ENCODE data around the gene PDE7B. TPM values are rescaled to one million over a fixed set of nuclear protein-coding genes. Genes with fewer than 3 reads are reported as not detected.

PDE7B gene
- total and polyA plus RNA-seq, 2 donors from 2014 or later = 4.6 to 15.4 TPM

DNA sequence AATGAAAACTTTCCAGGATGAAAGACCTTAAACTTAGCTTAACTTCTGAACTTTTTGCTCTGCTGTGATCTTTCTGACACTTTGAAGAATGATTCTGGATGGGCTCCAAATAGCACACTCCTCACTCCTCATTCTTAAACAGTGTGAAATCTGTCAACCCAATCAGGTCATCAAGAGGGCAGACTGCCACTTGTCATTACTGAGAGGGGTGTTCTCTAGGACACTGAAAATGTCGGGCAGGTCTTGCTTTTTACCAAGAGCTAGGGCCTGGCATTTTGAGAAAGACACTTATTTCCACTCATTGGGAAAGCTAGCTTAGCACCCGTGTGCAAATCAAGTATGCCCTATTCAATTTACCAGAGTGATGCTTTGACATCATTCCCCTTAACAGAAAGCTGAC, 276.4 kb downstream of the PDE7B start:
- FAIRE-seq = no peak
- H3K4me1 ChIP-seq (ENCODE audit: control insufficient read depth in 2 of 3, insufficient read depth in 2 of 3, low read depth in 1 of 3, low read length in 3 of 3) = peaks cover 0 to 7% (median 0%) of the 10 kb centered on the region in 3 donors
- H3K9ac ChIP-seq (ENCODE audit: low read length in 3 of 3) = no peak overlapping the region
- H3K27ac ChIP-seq (ENCODE audit: low read depth in 2 of 2, low read length in 2 of 2) = no peak overlapping the region
- DNase-seq = peak in 3 of 5 donors; percentile 21 to 82 (median 80)
- H3K36me3 ChIP-seq (ENCODE audit: control insufficient read depth in 2 of 3, insufficient read depth in 3 of 3, low read length in 3 of 3) = no peaks in the 10 kb centered on the region
- no peaks in the 10 kb centered on the region for H3K9me3 ChIP-seq (ENCODE audit: control insufficient read depth in 2 of 3, insufficient read depth in 1 of 3, low read length in 3 of 3)
- H3K27me3 ChIP-seq (ENCODE audit: control insufficient read depth, insufficient read depth, low read length) = no peaks in the 10 kb centered on the region
- H3K4me3 ChIP-seq (ENCODE audit: low read length in 3 of 3) = no peak overlapping the region
- no peak for TF ChIP-seq CTCF (IDR thresholded peaks at IDR 0.05; ENCODE audit: borderline replicate concordance, extremely low read depth, insufficient read depth)
- intact Hi-C loops (cut with DNase I) = no loop called here

- no peak overlapping the region for H3K9ac ChIP-seq (ENCODE audit: low read length in 3 of 3)
- DNase-seq (peak in 1 of 5 donors; percentile 28), FAIRE-seq (no peak)
- no peak overlapping the region for H3K27ac ChIP-seq (ENCODE audit: low read depth in 2 of 2, low read length in 2 of 2)
- H3K4me3 ChIP-seq (ENCODE audit: low read length in 3 of 3) = no peak overlapping the region
- H3K27me3 ChIP-seq (ENCODE audit: control insufficient read depth, insufficient read depth, low read length) = no peaks in the 10 kb centered on the region
- H3K9me3 ChIP-seq (ENCODE audit: control insufficient read depth in 2 of 3, insufficient read depth in 1 of 3, low read length in 3 of 3) = no peaks in the 10 kb centered on the region
- peaks cover 0 to 7% (median 0%) of the 10 kb centered on the region in 3 donors for H3K4me1 ChIP-seq (ENCODE audit: control insufficient read depth in 2 of 3, insufficient read depth in 2 of 3, low read depth in 1 of 3, low read length in 3 of 3)
- intact Hi-C loops (cut with DNase I) = no loop called here
- no peak for TF ChIP-seq CTCF (IDR thresholded peaks at IDR 0.05; ENCODE audit: borderline replicate concordance, extremely low read depth, insufficient read depth)
- H3K36me3 ChIP-seq (ENCODE audit: control insufficient read depth in 2 of 3, insufficient read depth in 3 of 3, low read length in 3 of 3) = no peaks in the 10 kb centered on the region
Measured at GRCh38 chr6:136129365-136129764, 277.9 kb downstream of the PDE7B start.

GRCh38 chr6:136134268-136134667, 282.8 kb downstream of the PDE7B start:
- intact Hi-C loops (cut with DNase I) = no loop called here
- Histone ChIP-seq H3K27me3 (ENCODE audit: control insufficient read depth, insufficient read depth, low read length) (no peaks in the 10 kb centered on the region), H3K27ac (ENCODE audit: low read depth in 2 of 2, low read length in 2 of 2) (no peak overlapping the region), H3K36me3 (ENCODE audit: control insufficient read depth in 2 of 3, insufficient read depth in 3 of 3, low read length in 3 of 3) (no peaks in the 10 kb centered on the region), H3K4me3 (ENCODE audit: low read length in 3 of 3) (no peak overlapping the region), H3K4me1 (ENCODE audit: control insufficient read depth in 2 of 3, insufficient read depth in 2 of 3, low read depth in 1 of 3, low read length in 3 of 3) (peaks cover 0 to 4% (median 0%) of the 10 kb centered on the region in 3 donors), H3K9me3 (ENCODE audit: control insufficient read depth in 2 of 3, insufficient read depth in 1 of 3, low read length in 3 of 3) (no peaks in the 10 kb centered on the region), H3K9ac (ENCODE audit: low read length in 3 of 3) (no peak overlapping the region)
- TF ChIP-seq CTCF (IDR thresholded peaks at IDR 0.05; ENCODE audit: borderline replicate concordance, extremely low read depth, insufficient read depth) = no peak
- no peak for DNase-seq
- FAIRE-seq = no peak

GRCh38 chr6:136134751-136135150, 283.2 kb downstream of the PDE7B start:
- H3K27ac ChIP-seq (ENCODE audit: low read depth in 2 of 2, low read length in 2 of 2) = no peak overlapping the region
- no peaks in the 10 kb centered on the region for H3K9me3 ChIP-seq (ENCODE audit: control insufficient read depth in 2 of 3, insufficient read depth in 1 of 3, low read length in 3 of 3)
- H3K9ac ChIP-seq (ENCODE audit: low read length in 3 of 3) = no peak overlapping the region
- DNase-seq (no peak), FAIRE-seq (no peak)
- no peak for TF ChIP-seq CTCF (IDR thresholded peaks at IDR 0.05; ENCODE audit: borderline replicate concordance, extremely low read depth, insufficient read depth)
- intact Hi-C loops (cut with DNase I) = no loop called here
- H3K4me3 ChIP-seq (ENCODE audit: low read length in 3 of 3) = no peak overlapping the region
- peaks cover 0 to 4% (median 0%) of the 10 kb centered on the region in 3 donors for H3K4me1 ChIP-seq (ENCODE audit: control insufficient read depth in 2 of 3, insufficient read depth in 2 of 3, low read depth in 1 of 3, low read length in 3 of 3)
- H3K27me3 ChIP-seq (ENCODE audit: control insufficient read depth, insufficient read depth, low read length) = no peaks in the 10 kb centered on the region
- no peaks in the 10 kb centered on the region for H3K36me3 ChIP-seq (ENCODE audit: control insufficient read depth in 2 of 3, insufficient read depth in 3 of 3, low read length in 3 of 3)

Data from kidney (tissue), 14 donors.